Cardiac muscle cell (in vitro differentiated cells and primary cell): ENCODE data around the gene ALPG. TPM values are rescaled to one million over a fixed set of nuclear protein-coding genes. Genes with fewer than 3 reads are reported as not detected.

ENCODE experiments used
- DNase-seq, 2 donors: peaks; one replicate each; pipeline versions ENCODE4 v3.0.0 to v3.0.0-alpha.2; 2010 to 2017; ENCODE audit warnings: low read depth in 1 of 2, low spot score in 1 of 2
- H3K27ac ChIP-seq: fragments of 200-600 bp; sonication (generic); 2 replicates; pipeline ENCODE4 v1.5.1; 2016
- H3K27me3 ChIP-seq: fragments of 200-600 bp; sonication (generic); 2 replicates; pipeline ENCODE4 v1.6.0; 2016; ENCODE audit warnings: control low read depth
- H3K36me3 ChIP-seq: fragments of 200-600 bp; sonication (generic); 2 replicates; pipeline ENCODE4 v1.5.1; 2016; ENCODE audit warnings: control low read depth
- H3K4me1 ChIP-seq: fragments of 200-600 bp; sonication (generic); 2 replicates; pipeline ENCODE4 v1.8.1; 2017; ENCODE audit warnings: low read depth, mild to moderate bottlenecking, mixed run types
- H3K4me3 ChIP-seq: fragments of 200-600 bp; sonication (generic); 2 replicates; pipeline ENCODE4 v1.5.1; 2016; ENCODE audit warnings: mild to moderate bottlenecking
- H3K9me3 ChIP-seq: fragments of 200-600 bp; sonication (generic); 2 replicates; pipeline ENCODE4 v1.5.1; 2017; ENCODE audit warnings: low read depth, mild to moderate bottlenecking, control low read depth
- polyA plus RNA-seq: library from polyadenylated mRNA; unstranded; fragments of >200 nt; fragmentation: Nextera tagmentation; extraction: Ambion mirVana; gene quantifications from 2 replicates; pipeline ENCODE4 v1.2.1, GENCODE V29; 2016
- total RNA-seq: library from RNA; depleted of rRNA; stranded (reverse); fragments of >200 nt; gene quantifications from 2 replicates; pipeline ENCODE4 v1.2.3, GENCODE V29; 2016
- TF ChIP-seq, protein P1 (sequence below): IDR thresholded peaks from 2 replicates; pipeline ENCODE4 v1.5.1; 2012; ENCODE audit warnings: low read depth, mild to moderate bottlenecking, low read length

The ALPG gene
- total and polyA plus RNA-seq, 2 experiments from 2014 or later = not detected

DNA sequence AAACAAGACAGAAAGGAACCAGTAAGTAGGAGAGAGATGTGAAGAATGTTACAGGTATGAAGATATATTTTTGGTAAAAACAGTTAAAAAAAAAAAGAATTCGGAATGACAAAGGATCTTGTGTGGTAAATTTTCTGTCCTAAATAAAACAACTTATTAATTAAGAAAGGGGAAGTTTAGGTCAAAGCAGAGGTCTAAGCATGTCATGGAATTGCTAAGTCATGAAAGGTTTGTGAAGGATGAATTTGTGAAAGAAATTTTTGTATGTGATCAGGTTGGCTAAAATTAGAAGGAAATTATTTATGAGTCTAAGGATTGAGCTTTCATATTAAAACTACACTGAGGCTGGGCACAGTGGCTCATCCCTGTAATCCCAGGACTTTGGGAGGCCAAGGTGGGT lies 11.1 kb upstream of the ALPG start:
- peaks cover 29% of the 10 kb centered on the region for H3K27me3 ChIP-seq
- H3K4me1 ChIP-seq = no peaks in the 10 kb centered on the region
- no peak overlapping the region for H3K27ac ChIP-seq
- no peaks in the 10 kb centered on the region for H3K9me3 ChIP-seq
- TF ChIP-seq, protein P1, sequence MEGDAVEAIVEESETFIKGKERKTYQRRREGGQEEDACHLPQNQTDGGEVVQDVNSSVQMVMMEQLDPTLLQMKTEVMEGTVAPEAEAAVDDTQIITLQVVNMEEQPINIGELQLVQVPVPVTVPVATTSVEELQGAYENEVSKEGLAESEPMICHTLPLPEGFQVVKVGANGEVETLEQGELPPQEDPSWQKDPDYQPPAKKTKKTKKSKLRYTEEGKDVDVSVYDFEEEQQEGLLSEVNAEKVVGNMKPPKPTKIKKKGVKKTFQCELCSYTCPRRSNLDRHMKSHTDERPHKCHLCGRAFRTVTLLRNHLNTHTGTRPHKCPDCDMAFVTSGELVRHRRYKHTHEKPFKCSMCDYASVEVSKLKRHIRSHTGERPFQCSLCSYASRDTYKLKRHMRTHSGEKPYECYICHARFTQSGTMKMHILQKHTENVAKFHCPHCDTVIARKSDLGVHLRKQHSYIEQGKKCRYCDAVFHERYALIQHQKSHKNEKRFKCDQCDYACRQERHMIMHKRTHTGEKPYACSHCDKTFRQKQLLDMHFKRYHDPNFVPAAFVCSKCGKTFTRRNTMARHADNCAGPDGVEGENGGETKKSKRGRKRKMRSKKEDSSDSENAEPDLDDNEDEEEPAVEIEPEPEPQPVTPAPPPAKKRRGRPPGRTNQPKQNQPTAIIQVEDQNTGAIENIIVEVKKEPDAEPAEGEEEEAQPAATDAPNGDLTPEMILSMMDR = no peak
- H3K4me3 ChIP-seq = no peak overlapping the region
- H3K36me3 ChIP-seq = no peaks in the 10 kb centered on the region
- DNase-seq = no peak

DNA sequence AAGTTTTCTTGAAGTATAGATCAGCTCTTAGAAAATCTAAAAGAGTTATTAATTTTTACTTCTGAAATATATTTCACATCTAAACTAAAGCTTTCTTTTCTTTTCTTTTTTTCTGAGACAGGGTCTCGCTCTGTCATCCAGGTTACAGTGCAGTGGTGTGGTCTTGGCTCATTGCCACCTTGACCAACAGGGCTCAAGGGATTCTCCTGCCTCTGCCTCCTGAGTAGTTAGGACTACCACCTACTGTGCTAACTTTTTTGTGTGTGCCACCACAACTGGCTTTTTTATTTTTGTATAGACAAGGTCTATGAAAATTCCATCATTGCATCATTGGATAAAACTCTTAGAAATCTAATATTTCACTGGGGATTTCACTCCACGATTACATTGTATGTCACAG lies 10.0 kb upstream of the ALPG start:
- Histone ChIP-seq H3K27ac (no peak overlapping the region), H3K4me3 (no peak overlapping the region), H3K4me1 (no peaks in the 10 kb centered on the region), H3K27me3 (peaks cover 18% of the 10 kb centered on the region), H3K36me3 (no peaks in the 10 kb centered on the region), H3K9me3 (no peaks in the 10 kb centered on the region)
- TF ChIP-seq, protein P1 = no peak
- no peak for DNase-seq

DNA sequence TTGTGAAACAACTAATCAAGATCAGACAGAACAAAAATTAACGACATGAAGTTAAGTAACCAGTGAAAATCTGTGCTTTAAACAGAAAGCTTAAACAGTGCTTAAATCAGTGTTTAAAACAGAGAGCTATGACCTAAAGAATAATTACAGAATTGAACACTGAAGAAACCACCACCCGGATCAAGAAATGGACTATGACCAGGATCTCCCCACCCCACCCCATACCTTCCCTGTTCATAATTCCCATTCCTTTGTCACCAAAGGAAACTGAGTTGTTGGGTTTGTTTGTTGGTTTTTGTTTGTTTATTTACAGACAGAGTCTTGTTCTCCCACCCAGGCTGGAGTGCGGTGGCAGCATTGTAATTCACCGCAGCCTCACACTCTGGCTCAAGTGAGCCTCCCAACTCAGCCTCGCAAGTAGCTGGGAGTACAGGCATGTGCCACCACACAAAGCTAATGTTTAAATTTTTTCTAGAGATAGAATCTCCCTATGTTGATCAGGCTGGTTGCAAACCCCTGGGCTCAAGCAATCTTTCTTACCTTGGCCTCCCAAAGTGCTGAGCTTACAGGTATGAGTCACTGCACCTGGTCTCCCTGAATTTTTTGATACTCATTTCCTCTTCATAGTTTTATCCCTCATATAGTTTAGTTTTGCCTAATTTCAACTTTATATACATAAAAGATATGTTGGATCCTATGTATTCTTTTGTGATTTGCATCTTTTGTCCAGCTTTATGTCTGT lies 8.2 kb upstream of the ALPG start:
- DNase-seq = no peak

DNA sequence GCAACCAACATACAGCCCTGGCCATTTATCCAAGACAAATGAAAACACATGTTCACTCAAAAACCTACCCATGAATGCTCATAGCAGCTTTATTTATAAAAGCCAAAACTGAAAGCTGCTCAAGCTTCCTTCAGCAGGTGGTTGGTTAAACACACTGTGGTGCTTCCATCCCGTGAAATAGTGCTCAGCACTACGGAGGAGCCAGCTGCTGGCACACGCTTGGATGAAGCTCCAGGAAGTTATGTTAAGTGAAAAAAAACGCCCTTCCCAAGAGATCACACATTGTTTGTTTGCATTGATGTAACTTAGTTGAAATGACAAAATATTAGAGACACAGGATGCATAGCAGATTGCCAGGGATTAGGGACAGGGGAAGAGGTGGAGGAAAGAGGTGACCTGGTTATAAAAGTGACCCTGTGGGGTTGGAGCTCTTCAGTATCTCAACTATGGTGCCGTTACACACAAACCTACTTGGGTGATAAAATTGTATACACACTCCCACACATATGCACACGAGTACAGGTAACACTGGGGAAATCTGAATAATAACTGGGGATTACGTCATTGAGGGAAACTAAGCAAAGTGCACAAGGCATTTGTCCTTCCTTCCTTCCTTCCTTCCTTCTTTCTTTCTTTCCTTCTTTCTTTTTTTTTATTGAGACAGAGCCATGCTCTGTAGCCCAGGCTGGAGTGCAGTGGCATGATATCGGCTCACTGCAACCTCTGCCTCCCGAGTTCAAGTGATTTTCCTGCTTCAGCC lies 6.2 kb upstream of the ALPG start:
- TF ChIP-seq, protein P1 = no peak
- Histone ChIP-seq H3K27ac (no peak overlapping the region), H3K27me3 (peaks cover 13% of the 10 kb centered on the region), H3K9me3 (no peaks in the 10 kb centered on the region), H3K4me1 (no peaks in the 10 kb centered on the region), H3K4me3 (no peak overlapping the region), H3K36me3 (no peaks in the 10 kb centered on the region)
- no peak for DNase-seq

More for the DNA sequence above, 8.2 kb upstream of the ALPG start:
- Histone ChIP-seq H3K27me3 (peaks cover 13% of the 10 kb centered on the region), H3K4me1 (no peaks in the 10 kb centered on the region), H3K4me3 (no peak overlapping the region), H3K9me3 (no peaks in the 10 kb centered on the region), H3K27ac (no peak overlapping the region), H3K36me3 (no peaks in the 10 kb centered on the region)
- TF ChIP-seq, protein P1 = no peak

DNA sequence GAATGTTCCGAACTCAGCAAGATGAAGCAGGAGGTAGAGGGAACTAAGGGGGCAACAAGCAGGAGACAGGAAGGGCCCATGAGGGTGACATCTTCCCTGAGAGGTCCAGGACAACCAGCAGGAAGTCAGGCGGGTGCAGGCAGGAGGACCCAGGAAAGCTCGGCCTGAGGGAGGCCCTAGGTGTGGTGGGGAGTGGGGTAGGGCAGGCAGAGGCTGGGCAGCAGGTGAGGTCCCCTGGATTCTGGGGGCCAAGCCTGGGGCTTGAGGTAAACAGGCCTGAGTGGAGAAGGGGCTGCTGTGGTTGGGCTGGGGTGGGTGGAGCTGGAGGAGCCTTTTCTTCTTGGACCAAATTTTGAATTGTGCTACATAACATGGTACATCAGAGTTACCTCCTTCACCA lies 4.1 kb upstream of the ALPG start:
- TF ChIP-seq, protein P1 = no peak
- H3K4me3 ChIP-seq = no peak overlapping the region
- DNase-seq = no peak
- H3K27ac ChIP-seq = no peak overlapping the region
- H3K36me3 ChIP-seq = no peaks in the 10 kb centered on the region
- H3K4me1 ChIP-seq = no peaks in the 10 kb centered on the region
- peaks cover 13% of the 10 kb centered on the region for H3K27me3 ChIP-seq
- no peaks in the 10 kb centered on the region for H3K9me3 ChIP-seq
